BLaER1 treated with 17β-estradiol and CSF1 and Interleukin-3, amounts not matched to agents 10 nM and 100 nM (cell line): ENCODE measurements around the gene SLCO3A1.
"Not testable (repeated sequence)": the region's sequence is repeated elsewhere in the genome, so short reads cannot be mapped to it uniquely, and the experiment has no call there.

Source experiments
- H3K27ac ChIP-seq, 11 experiments: shearing (Covaris generic); formaldehyde crosslinking; 2 replicates each; pipeline ENCODE4 v1.8.1; 2022
- H3K27me3 ChIP-seq, 11 experiments: shearing (Covaris generic); formaldehyde crosslinking; 2 replicates each; pipeline ENCODE4 v1.8.1; 2022
- H3K36me3 ChIP-seq, 11 experiments: shearing (Covaris generic); formaldehyde crosslinking; 2 replicates each; pipeline ENCODE4 v1.8.1; 2022
- H3K4me1 ChIP-seq, 10 experiments: shearing (Covaris generic); formaldehyde crosslinking; 2 replicates each; pipeline ENCODE4 v1.8.1; 2022
- H3K4me2 ChIP-seq, 11 experiments: shearing (Covaris generic); formaldehyde crosslinking; 2 replicates each; pipeline ENCODE4 v1.8.1; 2022
- H3K4me3 ChIP-seq, 10 experiments: shearing (Covaris generic); formaldehyde crosslinking; 2 replicates each; pipeline ENCODE4 v1.8.1; 2022
- H3K9ac ChIP-seq, 11 experiments: shearing (Covaris generic); formaldehyde crosslinking; 2 replicates each; pipeline ENCODE4 v1.8.1; 2022
- H3K9me3 ChIP-seq, 11 experiments: shearing (Covaris generic); formaldehyde crosslinking; replicated peaks in 1 of 11; 2 replicates each; pipeline ENCODE4 v1.8.1; 2022
- H4K20me1 ChIP-seq, 11 experiments: shearing (Covaris generic); formaldehyde crosslinking; 2 replicates each; pipeline ENCODE4 v1.8.1; 2022
- Cebpa-rat ChIP-seq, 11 experiments: shearing (Covaris generic); IDR thresholded peaks; 2 replicates each; pipeline ENCODE4 v1.8.1; 2022

Gene SLCO3A1

DNA sequence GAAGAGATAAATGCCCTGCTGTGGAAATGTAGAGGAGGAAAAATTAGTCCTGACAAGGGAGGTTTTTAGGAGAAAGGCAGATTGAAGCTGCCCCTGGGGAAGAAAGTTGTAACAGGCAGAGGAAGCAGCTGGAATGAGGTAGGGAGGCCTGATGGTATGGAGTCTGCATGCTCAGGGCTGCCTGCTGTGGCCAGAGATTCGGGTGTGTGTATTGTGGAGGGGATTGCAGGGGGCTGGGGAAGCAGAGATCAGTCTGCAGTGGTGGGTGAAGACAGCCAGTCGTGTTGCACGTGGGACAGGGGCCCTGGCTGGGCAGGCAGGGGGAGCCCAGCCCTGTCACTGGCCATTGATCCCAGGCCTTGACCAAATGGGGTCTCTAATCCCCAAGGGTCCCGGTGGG is 96.5 kb downstream of the SLCO3A1 start:
- Histone ChIP-seq H3K9ac (no peak overlapping the region; a peak in 1 of 22 replicates), H3K9me3 (0 out of 22 replicates have a peak, but pooled peaks cover 0 to 3% (median 0%) of the 10 kb centered on the region in 11 experiments), H4K20me1 (peaks cover 0 to 13% (median 0%) of the 10 kb centered on the region in 11 experiments; a peak in 2 of 22 replicates), H3K27ac (peak overlapping the region in 4 of 11 experiments; percentile 8 to 54 (median 31); a peak in 5 of 22 replicates), H3K27me3 (no peaks in the 10 kb centered on the region), H3K4me2 (peak overlapping the region; percentile 8 to 97 (median 40); a peak in 17 of 22 replicates), H3K4me1 (peaks cover 15 to 100% (median 65%) of the 10 kb centered on the region in 10 experiments), H3K36me3 (no peaks in the 10 kb centered on the region), H3K4me3 (no peak overlapping the region)
- TF ChIP-seq Cebpa-rat (IDR thresholded peaks at IDR 0.05) = no peak

DNA sequence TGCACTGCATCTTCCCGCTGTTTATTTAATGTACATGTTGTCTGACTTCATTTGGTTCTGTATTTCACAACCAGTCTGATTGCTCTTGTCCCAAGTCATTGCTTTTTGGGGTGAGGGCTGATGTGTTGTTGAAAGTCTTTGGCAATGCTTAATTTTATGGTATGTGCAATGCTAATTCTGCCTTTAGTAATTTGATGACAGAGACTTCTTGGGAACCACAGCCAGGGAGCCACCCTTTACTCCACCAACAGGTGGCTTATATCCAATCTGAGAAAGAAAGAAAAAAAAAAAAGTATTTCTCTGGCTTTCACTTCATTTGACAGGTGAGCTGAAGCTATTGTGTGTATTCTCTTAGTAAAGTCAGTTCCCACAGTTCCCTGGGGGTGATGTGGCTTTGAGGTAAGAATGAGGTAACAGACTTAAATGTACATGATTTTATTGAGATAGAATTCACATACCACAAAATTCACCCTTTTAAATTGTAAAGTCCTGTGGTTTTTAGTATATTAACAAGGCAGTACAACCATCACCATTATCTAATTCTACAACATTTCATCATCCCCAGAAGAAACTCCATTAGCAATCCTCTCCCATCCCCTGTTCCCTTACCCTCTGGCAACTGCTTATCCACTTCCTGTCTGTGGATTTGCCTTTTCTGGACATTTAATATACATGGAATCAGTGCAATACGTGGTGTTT is 97.3 kb downstream of the SLCO3A1 start:
- Histone ChIP-seq H3K27ac (peak overlapping the region in 1 of 11 experiments; percentile 41; a peak in 2 of 22 replicates), H3K9ac (no peak overlapping the region), H3K4me1 (peaks cover 16 to 100% (median 68%) of the 10 kb centered on the region in 10 experiments), H3K9me3 (no peaks in the 10 kb centered on the region), H3K4me3 (no peak overlapping the region), H3K36me3 (no peaks in the 10 kb centered on the region), H3K27me3 (no peaks in the 10 kb centered on the region), H3K4me2 (peak overlapping the region in 6 of 11 experiments; percentile 35 to 97 (median 48); a peak in 10 of 22 replicates), H4K20me1 (peaks cover 0 to 13% (median 0%) of the 10 kb centered on the region in 11 experiments; a peak in 2 of 22 replicates)
- TF ChIP-seq Cebpa-rat (IDR thresholded peaks at IDR 0.05) = no peak

DNA sequence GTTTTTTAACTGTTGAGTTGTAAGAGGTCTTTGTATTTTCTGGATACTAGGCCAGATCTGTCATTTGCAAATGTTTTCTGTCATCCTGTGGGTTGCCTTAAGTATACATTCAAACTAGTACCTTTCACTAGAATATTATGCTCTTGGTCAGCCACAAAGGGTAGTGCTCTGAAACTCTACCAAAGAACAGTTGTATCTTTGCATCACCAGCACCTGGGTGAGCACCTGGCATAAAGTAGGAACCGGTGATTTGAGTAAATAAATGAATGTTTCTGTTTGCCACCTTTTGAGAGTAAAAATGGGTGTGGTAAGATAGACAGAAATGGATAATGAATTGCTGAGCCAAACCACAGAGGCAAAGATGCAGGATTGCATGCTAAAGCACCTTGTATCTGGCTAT is 98.7 kb downstream of the SLCO3A1 start:
- H3K4me2 ChIP-seq = no peak overlapping the region; a peak in 1 of 22 replicates
- H3K36me3 ChIP-seq = no peaks in the 10 kb centered on the region
- H3K4me1 ChIP-seq = peaks cover 24 to 95% (median 65%) of the 10 kb centered on the region in 10 experiments
- no peaks in the 10 kb centered on the region for H3K9me3 ChIP-seq
- H3K27ac ChIP-seq = no peak overlapping the region
- no peak for TF ChIP-seq Cebpa-rat (IDR thresholded peaks at IDR 0.05)
- no peak overlapping the region for H3K4me3 ChIP-seq
- no peak overlapping the region for H3K9ac ChIP-seq
- peaks cover 0 to 13% (median 0%) of the 10 kb centered on the region in 11 experiments; a peak in 2 of 22 replicates for H4K20me1 ChIP-seq
- no peaks in the 10 kb centered on the region for H3K27me3 ChIP-seq

DNA sequence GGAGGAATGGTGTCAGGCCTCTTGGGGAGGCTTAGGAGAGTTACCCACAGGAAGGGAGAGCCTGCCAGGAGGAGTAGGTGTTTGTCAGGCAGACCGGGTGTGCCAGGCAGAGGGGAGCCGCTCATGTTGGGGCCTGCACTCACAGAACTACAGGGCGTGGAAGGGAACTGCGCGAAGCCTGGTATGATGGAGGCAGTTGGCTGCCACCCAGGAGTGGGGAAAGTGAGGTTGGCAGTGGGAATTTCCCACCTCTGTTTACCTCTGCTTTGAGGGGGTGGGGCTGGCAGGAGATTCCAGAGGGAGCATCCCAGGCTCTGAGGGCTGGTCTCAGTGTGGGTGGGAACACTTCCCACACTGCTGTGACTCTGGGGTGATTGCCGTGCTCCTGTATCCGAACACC is 99.9 kb downstream of the SLCO3A1 start:
- H3K27me3 ChIP-seq = no peaks in the 10 kb centered on the region
- H4K20me1 ChIP-seq = peaks cover 0 to 13% (median 0%) of the 10 kb centered on the region in 11 experiments; a peak in 2 of 22 replicates
- no peaks in the 10 kb centered on the region for H3K9me3 ChIP-seq
- H3K27ac ChIP-seq = 0 out of 22 replicates have a peak overlapping the region, but pooled peaks of 1 of the 11 experiments have one; percentile 3
- H3K4me1 ChIP-seq = peaks cover 24 to 83% (median 54%) of the 10 kb centered on the region in 10 experiments
- H3K4me3 ChIP-seq = no peak overlapping the region
- no peak for TF ChIP-seq Cebpa-rat (IDR thresholded peaks at IDR 0.05)
- peak overlapping the region; percentile 8 to 69 (median 47); a peak in 15 of 22 replicates for H3K4me2 ChIP-seq
- no peaks in the 10 kb centered on the region for H3K36me3 ChIP-seq
- H3K9ac ChIP-seq = no peak overlapping the region

DNA sequence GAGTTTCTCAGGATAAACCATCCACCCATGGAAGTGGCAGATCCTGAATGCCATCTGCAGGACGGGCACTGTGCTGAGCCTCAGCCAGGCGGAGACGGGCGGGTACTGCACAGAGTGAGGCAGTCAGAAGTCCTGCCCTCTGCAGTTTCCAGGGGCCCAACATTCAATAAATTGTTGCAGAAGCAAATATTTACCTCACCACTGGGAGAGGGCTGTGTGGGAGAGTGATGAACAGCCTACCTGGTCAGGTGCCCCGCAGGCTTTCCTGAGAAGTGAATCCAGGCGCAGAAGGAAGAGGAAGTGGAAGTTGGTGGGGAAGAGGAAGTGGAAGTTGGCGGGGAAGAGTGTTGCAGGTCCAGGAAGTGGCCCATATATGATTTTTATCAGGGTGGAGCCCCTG is 100.8 kb downstream of the SLCO3A1 start:
- Histone ChIP-seq H3K9me3 (no peaks in the 10 kb centered on the region), H4K20me1 (peaks cover 0 to 13% (median 0%) of the 10 kb centered on the region in 11 experiments; a peak in 2 of 22 replicates), H3K9ac (no peak overlapping the region), H3K4me1 (peaks cover 24 to 74% (median 49%) of the 10 kb centered on the region in 10 experiments), H3K36me3 (no peaks in the 10 kb centered on the region), H3K27me3 (no peaks in the 10 kb centered on the region), H3K4me3 (no peak overlapping the region), H3K27ac (peak overlapping the region in 3 of 11 experiments; percentile 33 to 47 (median 37); a peak in 3 of 22 replicates), H3K4me2 (peak overlapping the region; percentile 12 to 82 (median 50); a peak in 21 of 22 replicates)
- no peak for TF ChIP-seq Cebpa-rat (IDR thresholded peaks at IDR 0.05)

DNA sequence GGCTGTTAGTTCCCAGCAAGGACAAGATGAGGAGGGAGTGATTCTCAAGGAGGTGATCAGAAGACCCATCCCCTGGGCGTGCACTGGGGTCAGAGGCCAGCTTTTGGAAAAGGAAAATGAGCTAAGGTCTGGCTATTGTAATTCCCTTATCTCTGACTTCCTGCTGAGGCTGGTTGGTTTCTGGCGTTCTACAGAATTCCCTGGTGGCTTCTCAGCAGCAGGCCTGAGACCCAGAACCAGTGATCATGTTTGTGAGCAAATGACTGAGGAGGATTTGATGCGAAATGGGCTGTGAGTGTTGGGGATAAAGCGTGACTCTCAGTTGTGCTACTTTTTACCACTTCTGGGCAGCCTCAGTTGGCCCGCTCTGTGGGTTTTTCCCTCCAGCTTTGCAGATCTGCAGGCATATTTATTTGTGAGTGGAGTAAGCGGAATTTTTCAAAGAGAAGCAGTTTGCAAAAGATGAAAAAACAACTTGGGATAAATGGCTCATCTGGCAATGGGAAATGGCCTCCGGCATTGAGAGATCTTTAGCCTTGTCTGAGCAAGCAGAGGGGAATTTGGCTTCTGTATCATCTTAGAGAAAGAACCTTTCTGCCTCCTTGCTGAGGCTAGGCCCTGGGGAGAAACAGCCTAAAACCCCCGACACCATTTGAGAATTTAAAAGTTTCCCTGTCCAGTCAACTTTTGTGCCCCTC is 102.7 kb downstream of the SLCO3A1 start:
- no peak overlapping the region for H3K4me3 ChIP-seq
- H3K4me2 ChIP-seq = peak overlapping the region; percentile 13 to 69 (median 36); a peak in 19 of 22 replicates
- H3K27ac ChIP-seq = no peak overlapping the region

DNA sequence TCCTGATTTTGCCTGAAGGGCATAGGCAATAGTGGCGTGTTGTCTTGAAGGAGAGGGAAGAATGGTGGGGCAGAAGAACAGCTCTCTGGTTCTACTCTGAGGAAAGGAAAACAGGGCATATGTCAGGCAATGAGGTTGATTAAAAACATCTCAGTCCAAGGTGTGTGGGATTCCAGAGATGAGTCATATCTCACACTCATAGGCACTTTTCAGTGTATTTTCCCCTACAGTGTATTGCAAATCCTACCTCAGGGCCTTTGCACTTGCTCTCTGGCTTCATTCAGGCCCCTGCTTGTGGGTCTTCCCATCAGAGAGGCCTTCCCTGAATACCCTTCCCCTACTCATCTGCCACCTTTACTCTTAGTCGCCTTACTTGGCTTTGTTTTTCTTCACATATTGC is 107.8 kb downstream of the SLCO3A1 start:
- H3K36me3 ChIP-seq = no peaks in the 10 kb centered on the region; a peak in 1 of 22 replicates
- H3K9me3 ChIP-seq = peaks cover 5 to 11% (median 7%) of the 10 kb centered on the region in 11 experiments; a peak in 19 of 22 replicates
- H3K27me3 ChIP-seq = no peaks in the 10 kb centered on the region
- no peak overlapping the region for H3K4me3 ChIP-seq
- no peak overlapping the region for H3K9ac ChIP-seq
- no peak overlapping the region for H3K27ac ChIP-seq
- no peak for TF ChIP-seq Cebpa-rat (IDR thresholded peaks at IDR 0.05)
- peaks cover 2 to 35% (median 9%) of the 10 kb centered on the region in 10 experiments for H3K4me1 ChIP-seq
- H3K4me2 ChIP-seq = no peak overlapping the region
- H4K20me1 ChIP-seq = no peaks in the 10 kb centered on the region; a peak in 1 of 22 replicates

More for the DNA sequence above, 102.7 kb downstream of the SLCO3A1 start:
- peaks cover 18 to 55% (median 36%) of the 10 kb centered on the region in 10 experiments for H3K4me1 ChIP-seq
- H3K9ac ChIP-seq = no peak overlapping the region; a peak in 1 of 22 replicates
- TF ChIP-seq Cebpa-rat (IDR thresholded peaks at IDR 0.05) = no peak
- no peaks in the 10 kb centered on the region for H3K27me3 ChIP-seq
- no peaks in the 10 kb centered on the region for H3K9me3 ChIP-seq
- H3K36me3 ChIP-seq = no peaks in the 10 kb centered on the region
- peaks cover 0 to 7% (median 0%) of the 10 kb centered on the region in 11 experiments; a peak in 1 of 22 replicates for H4K20me1 ChIP-seq

DNA sequence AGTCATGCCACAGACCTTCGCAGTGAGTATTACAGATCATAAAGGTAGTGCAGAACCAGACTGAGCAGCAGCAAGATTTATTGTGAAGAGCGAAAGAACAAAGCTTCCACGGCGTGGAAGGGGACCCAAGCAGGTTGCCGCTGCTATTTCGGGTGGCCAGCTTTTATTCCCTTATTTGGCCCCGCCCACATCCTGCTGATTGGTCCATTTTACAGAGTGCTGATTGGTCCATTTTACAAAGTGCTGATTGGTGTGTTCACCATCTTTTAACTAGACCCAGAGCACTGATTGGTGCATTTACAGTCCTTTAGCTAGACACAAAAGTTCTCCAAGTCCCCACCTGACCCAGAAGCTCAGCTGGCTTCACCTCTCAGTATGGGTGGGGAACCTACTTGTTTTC is 110.2 kb downstream of the SLCO3A1 start:
- not testable (repeated sequence) for H3K27ac ChIP-seq, H3K9ac ChIP-seq, H3K4me3 ChIP-seq, H3K36me3 ChIP-seq, H3K27me3 ChIP-seq, H4K20me1 ChIP-seq, H3K4me2 ChIP-seq
- Histone ChIP-seq H3K9me3 (peaks cover 5 to 11% (median 7%) of the 10 kb centered on the region in 11 experiments; a peak in 19 of 22 replicates), H3K4me1 (peaks cover 0 to 47% (median 6%) of the 10 kb centered on the region in 10 experiments; a peak in 10 of 20 replicates)
